ENCODE measurements around the gene ACTL7B.

DNA sequence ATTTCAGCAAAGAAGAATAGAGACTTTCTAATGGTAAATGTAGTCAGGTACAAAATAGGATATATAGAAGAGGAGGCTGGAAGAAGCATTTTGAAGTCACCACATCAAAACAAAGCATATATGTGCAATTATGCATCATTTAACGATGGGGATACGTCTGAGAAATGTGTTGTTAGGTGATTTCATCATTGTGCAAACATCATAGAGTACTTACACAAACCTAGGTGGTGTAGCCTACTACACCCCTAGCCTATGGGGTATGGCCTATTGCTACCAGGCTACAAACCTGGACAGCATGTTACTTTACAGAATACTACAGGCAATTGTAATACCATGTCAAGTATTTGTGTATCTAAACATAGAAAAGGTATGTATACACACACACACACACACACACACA, 49.7 kb upstream of the ACTL7B start:
- TF ChIP-seq GATA2 (IDR thresholded peaks at IDR 0.05; ENCODE audit: low read depth, low read length) (no peak), GATA3 (IDR thresholded peaks at IDR 0.05; ENCODE audit: low read depth, low read length) (no peak)

All from SH-SY5Y (cell line).